Measurements from ENCODE around the gene SLC44A2.
"Not testable (repeated sequence)": the region's sequence is repeated elsewhere in the genome, so short reads cannot be mapped to it uniquely, and the experiment has no call there.

The SLC44A2 gene

DNA sequence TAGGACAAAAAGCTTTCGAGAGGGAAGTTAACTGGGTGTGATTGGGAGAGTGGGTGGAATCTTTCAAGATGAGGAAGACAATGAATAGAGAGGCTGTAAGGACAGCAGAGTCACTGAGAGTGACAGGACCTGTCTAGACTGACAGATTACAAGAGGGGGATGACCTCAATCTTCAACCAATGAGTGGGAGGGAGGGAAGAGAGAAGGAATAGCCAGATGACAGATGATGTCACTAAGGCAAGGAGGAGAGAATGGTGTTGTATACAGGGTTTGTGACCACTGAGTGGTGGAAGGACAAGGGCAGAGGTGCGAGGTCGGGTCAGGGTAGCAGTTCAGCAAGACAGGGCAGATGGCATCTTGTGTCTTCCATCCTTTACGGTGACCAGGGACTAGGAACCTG, 23.0 kb downstream of the SLC44A2 start:
- DNase-seq (ENCODE audit: low read depth in 1 of 2, low spot score in 1 of 2) = no peak

DNA sequence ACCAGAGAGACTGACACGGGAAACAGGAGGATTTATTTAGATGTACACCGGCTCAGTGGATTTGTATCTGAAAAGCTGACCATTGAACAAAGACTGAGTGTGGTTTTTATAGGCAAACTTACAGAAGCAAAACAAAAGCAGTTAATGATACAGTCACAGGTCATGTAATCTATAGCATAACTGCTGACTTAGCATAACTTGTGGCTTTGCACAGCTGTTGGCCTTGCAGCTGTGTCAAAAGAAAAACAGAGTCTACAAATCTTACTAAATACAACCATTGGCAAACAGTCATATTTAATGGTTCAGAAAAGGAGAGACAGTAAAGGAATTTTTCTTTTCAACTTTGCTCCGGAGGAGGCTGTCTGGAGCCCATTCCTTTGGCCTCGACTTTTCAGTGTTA, 26.5 kb downstream of the SLC44A2 start:
- DNase-seq (ENCODE audit: low read depth in 1 of 2, low spot score in 1 of 2) = no peak

DNA sequence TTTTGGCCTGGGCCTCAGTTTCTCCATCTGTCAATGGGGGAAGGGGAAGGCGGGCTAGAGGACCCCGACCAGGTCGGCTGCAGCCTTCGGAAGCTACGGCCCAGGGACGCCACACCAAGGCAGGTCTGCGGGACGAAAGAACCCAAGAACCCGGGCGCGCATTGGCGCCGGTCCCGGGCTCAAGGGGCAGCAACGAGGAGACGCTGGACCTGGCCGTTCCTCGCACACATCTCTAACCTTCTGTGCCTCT, 28.1 kb downstream of the SLC44A2 start:
- no peak for DNase-seq (ENCODE audit: low read depth in 1 of 2, low spot score in 1 of 2)

DNA sequence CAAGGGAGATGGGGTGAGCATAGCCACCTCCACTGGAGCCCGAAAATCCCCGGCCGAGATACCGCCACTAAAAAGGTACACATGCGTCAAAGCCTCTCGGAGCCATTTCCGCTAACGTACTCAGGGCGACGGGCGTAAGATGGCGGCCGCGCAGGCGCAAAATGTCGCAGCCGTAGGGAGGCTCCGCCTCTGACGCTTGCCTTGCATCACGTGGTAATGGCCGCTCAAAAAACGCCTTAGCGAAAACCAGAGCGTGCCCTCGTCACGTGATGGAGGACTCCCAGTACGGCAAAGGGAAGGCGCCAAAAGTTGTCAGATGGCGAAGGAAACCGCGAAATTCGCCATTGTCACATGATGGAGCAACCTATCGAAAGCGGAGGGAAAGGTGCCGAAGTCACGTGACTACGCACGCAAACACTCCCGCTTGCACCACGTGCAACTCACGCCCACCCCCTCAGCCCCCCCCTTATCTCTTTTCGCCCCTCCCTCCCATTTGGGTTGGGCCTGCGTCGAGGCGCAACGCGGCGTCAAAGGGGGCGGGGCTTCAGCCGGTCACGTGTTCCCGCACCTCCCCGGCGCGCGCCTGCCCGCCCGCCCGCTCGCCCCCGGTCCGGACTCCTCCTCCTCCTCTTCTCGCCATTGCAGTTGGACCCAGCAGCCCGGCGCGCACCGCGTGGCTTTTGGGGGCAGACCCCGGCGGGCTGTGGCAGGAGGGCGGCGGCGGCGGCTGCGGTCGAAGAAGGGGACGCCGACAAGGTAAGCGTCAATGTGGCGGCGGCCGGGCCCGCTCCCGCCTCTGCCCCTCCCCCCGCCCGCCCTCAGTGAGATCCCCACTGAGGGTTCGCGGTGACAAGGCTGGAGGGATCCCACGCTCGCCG, 28.6 kb downstream of the SLC44A2 start, which contains the start of gene ILF3:
Gene ILF3 (plus strand): TSS at position 615 of the 878 bp plus-strand sequence. CDS start 16,260 bp downstream, outside the sequence.
- peak; percentile 98 to 100 for DNase-seq (ENCODE audit: low read depth in 1 of 2, low spot score in 1 of 2)

DNA sequence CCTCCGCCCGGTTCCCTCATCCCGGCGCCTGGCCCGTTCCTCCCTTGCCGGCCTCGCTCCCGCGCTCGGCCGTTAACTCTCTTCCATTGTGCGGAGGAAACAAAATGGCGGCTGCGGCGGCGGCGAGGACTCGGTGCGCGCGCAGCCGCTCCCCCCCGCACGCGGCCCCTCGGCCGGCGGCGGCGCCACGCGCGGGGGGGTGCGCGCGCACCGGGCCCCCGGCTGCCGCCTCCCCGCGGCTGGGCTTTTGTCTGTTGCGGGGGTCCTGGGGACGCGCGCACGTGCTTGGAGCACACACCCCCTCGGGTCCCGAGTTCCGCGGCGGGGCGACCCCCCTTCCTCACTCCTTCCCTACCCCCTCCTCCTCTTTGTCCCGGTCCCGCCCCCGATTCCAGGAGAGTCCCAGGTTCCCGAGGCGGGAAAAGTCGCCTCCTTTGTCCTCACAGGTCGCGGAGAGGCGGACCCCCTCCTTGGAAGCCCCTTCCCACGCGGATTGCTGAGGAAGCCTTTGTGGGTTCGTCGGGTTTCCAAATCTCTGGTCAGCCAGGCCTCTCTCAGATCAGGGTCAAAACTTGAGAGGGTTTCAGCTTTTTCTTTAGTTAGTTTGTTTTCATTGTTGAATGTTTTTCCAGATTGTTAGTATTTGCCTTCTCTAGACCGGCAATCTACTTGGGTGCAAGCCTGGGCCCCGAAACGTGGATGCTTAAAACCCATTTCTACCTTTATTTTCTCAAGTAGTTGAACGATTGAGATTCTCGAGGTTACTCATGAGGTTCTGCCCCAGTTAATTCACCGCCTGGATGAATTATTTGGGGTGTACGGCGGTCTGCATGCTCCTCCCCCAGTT, 29.5 kb downstream of the SLC44A2 start:
- peak in 1 of 2 donors; percentile 35 for DNase-seq (ENCODE audit: low read depth in 1 of 2, low spot score in 1 of 2)

DNA sequence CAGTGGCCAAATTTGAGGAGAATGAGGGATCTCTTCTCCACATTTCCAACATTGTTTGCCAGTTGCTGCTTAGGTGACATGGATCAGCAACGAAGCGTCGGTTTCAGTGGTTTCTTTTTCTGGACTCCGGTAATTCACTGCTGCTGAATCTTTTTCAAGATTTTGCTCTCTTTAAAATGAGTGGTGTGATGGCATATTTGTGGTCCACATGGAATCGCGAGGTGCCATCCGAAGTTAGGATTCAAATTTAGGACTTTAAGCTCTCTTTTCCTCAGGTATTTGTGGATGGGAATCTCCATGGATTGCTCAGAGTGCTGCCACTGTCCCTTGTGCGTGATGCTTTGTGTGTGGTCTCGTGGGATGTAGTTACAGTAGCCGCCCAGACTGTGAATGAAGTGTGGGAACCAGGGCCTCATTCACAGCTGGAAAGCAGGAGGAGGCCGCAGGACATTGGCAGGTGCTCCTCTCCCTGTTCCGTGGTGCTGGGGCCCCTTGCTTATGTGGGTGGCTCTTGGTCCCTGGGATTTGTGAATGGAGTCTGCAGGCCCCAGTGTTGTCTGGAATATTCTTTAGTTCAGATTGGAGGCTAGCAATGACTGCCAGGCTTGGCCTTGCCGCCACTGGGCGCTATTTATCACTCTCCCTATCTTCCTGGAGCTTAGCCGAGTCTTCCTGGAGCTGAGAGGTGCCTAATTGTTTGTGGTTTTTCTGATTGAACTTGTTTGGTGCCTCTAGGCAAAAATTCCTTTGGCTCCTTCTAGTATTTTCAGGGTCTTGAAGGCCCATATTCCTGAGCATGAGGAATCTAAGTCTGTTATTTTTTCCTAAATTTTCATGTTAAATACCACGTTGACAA, 30.3 kb downstream of the SLC44A2 start:
- no peak for DNase-seq (ENCODE audit: low read depth in 1 of 2, low spot score in 1 of 2)

DNA sequence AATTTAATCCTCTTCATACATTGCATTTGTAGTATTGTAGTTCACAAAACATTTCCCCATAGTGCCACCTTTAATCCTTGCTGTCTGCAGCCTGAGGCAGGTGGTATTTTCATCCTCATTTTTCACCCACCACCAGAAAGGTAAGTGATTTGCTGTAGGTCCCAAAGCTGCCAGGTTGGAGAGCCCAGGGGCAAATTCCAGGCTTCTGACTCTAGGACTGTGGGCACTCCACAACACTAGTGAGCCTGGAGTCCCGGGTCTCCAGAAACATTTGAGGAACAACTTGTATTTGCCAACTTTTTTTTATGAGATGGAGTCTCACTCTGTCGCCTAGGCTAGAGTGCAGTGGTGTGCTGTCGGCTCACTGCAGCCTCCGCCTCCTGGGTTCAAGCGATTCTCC, 35.0 kb downstream of the SLC44A2 start:
- DNase-seq (ENCODE audit: low read depth in 1 of 2, low spot score in 1 of 2) = no peak

DNA sequence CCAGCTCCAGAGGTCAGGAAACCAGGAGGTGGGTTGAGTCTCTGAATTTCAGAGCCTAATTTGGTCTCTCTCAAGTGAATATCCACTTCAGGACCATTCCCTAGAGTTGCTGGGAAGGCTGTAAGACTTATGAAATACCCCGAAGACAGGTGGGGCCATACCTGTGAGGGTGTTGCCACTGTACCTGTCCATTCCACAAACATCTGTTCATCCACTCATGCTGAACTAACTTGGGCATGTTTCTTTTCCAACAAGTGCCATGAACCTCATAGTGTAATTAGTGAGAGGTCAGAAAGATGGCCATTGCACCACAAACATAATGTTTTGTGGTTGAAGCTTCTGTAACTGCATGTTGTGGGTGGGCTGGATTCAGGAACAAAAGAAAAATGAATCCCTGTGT, 36.6 kb downstream of the SLC44A2 start:
- no peak for DNase-seq (ENCODE audit: low read depth in 1 of 2, low spot score in 1 of 2)

DNA sequence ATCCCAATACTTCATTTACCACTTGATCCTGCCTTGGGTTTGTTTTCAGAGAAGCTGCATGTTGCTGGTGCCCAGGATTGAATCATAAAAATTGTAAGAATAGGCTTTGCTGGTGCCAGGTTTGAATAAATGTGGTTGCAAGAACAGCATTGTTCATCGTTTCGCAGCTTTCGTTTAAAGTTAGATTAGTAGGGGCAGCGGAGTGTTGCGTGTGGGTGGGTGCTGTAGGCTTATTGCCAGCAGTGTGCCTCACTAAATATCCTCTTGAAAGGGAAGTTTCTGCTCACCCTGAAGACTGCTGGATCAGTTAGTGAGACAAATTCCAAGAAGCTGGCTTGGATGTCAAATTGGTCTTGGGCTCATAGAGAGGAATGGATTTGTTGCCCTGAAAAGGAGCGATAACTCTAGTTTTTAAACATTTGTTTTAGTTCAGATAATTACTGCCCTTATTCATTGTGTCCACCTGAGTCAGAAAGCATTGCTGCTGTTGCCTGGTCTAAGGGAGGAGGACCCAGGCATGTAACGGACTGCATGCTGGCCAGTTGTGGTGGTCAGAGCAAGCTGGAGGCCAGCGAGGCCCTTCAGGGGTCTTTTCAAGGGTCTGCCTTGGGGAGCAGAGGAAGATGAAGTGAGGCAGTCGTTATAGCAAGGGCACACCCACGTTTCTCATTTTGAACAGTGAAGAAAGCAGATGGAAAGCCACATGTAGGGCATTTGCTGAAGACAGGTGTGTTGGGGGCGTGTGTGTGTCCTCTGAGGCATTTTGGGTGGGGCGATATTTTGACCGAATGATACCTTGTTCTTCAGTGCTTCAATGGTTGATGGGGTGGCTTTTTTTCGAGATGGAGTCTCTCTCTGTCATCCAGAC, 37.3 kb downstream of the SLC44A2 start:
- DNase-seq (ENCODE audit: low read depth in 1 of 2, low spot score in 1 of 2) = no peak

DNA sequence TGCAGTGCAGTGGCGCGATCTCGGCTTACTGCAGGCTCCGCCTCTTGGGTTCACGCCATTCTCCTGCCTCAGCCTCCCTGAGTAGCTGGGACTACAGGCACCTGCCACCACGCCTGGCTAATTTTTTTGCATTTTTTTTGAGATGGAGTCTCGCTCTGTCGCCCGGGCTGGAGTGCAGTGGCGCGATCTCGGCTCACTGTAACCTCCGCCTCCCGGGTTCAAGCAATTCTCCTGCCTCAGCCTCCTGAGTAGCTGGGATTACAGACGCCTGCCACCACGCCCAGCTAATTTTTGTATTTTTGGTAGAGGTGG, 37.9 kb downstream of the SLC44A2 start:
- not testable (repeated sequence) for DNase-seq (ENCODE audit: low read depth in 1 of 2, low spot score in 1 of 2)

DNA sequence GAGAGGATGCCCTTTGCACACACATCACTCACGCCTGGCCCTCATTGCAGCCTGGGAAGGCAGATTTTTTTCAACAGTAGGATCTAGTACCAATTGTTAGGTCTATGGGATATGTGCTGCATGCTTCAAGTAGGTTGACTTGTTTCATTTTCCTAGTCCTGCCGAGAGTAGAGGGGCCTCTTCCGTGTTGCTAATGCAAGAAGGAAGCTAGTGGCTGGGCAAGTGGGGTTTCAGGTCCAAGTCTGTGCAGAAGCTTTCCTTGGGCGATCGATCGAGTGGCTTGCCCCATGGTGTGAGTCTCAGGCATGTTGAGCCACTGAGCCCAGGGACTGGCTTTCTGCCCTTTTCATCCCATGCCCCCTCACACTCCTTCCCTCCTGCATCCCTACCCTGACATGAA, 42.5 kb downstream of the SLC44A2 start:
- no peak for DNase-seq (ENCODE audit: low read depth in 1 of 2, low spot score in 1 of 2)

DNA sequence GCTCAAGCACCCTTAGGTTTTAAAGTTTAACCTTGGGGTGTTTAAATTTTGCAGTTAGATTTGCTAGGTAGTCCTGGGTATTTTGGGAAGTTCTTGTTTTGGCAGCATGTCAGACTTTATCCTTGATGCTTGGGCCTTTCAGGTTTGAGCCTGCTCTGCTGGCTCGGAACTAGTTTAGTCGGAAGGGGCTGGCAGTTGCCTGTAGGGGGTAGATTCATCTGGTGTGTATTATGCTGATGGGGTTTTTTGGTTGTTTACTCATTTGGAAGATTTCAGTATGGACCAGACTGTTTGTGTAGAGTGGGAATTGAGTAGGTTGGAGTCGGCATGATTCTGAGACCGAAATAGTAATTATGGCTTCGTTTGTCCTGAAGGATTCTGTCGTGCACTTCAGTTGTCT, 43.9 kb downstream of the SLC44A2 start:
- DNase-seq (ENCODE audit: low read depth in 1 of 2, low spot score in 1 of 2) = no peak

DNA sequence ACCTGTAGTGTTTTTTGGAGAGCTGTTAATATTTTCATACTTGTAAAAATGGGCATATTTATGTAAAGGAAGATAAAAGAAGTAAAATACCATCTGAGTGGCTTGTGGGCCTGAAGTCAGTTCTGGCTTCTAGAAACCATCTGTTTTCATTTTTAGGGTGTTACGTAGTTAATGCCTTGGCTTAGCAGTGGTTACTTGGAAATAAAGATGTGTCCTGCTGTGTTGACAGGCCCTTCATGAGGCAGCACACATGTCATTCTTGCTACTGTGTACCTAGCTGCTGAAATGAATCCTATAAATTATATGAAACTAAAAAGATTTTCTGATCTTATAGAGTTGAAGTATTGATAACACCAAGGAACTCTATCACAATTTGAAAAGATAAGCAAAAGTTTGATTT, 44.8 kb downstream of the SLC44A2 start:
- DNase-seq (ENCODE audit: low read depth in 1 of 2, low spot score in 1 of 2) = no peak

DNA sequence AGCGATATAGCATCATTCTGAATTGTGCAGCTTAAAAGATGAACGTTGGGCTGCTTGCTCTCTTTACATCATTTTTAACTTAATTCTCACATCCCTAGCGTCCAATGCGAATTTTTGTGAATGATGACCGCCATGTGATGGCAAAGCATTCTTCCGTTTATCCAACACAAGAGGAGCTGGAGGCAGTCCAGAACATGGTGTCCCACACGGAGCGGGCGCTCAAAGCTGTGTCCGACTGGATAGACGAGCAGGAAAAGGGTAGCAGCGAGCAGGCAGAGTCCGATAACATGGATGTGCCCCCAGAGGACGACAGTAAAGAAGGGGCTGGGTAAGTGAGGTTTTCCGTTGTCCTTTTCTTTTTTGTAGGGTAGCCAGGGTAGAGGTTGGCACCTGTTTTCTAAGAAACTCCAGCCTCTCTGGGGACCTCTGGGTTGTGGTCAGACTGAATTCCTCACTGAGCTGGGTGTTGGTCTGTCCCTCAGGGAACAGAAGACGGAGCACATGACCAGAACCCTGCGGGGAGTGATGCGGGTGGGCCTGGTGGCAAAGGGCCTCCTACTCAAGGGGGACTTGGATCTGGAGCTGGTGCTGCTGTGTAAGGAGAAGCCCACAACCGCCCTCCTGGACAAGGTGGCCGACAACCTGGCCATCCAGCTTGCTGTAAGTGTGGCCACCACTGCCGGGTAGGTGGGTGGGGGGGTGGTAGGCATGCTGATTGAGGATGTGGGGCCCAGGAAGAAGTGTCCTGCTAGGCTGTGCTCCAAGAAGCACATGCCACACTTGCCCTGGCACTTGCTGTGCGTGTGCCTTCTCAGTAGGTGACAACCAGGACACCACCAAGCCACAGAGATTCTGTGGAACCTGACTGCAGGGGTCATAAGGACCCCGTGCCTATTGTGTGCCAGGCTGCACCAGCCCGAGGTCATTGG, 45.8 kb downstream of the SLC44A2 start:
- DNase-seq (ENCODE audit: low read depth in 1 of 2, low spot score in 1 of 2) = no peak

DNA sequence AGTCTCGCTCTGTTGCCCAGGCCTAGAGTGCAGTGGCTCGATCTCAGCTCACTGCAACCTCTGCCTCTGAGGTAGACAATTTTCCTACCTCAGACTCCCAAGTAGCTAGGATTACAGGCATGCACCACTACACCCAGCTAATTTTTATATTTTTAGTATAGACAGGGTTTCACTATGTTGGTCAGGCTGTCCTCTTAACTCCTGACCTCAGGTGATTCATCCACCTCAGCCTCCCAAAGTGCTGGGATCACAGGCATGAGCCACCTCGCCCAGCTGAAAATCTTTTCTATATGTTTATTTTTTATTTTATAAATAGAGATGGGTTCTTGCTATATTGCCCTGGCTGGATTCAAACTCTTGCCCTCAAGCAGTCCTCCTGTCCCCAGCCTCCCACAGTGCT, 46.6 kb downstream of the SLC44A2 start:
- DNase-seq (ENCODE audit: low read depth in 1 of 2, low spot score in 1 of 2) = not testable (repeated sequence)

DNA sequence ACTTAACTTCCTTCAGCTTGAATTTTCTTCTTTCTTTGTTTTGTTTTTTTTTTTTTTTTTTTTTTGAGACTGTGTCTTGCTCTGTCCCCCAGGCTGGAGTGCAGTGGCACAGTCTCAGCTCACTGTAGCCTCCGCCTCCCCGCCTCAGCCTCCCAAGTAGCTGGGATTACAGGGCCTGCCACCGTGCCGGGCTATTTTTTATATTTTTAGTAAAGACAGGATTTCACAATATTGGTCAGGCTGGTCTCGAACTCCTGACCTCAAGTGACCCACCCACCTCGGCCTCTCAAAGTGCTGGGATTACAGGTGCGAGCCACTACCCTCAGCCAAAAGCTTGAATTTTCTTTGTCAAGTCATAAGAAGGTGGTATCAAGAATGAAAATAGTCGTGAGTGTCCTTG, 49.9 kb downstream of the SLC44A2 start:
- DNase-seq (ENCODE audit: low read depth in 1 of 2, low spot score in 1 of 2) = not testable (repeated sequence)

DNA sequence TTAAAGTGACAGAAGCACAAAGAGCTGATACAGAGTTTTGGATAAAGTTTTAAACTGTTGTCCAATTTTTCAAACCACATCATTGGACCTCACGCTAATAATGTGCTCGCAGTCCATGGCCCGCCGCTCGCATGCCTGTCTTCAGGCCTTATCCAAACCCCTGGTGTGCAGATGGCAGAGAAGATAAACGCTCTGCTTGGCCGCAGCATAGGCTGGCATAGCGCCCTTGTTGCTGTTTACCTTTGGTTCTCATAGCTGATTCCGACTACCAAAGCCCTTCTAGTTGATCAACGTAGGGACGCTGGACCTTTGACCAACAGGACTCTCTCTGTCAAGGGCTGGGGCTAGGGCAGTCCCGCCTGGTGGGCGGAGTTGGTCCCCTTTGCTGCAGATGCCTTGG, 52.4 kb downstream of the SLC44A2 start:
- DNase-seq (ENCODE audit: low read depth in 1 of 2, low spot score in 1 of 2) = no peak

DNA sequence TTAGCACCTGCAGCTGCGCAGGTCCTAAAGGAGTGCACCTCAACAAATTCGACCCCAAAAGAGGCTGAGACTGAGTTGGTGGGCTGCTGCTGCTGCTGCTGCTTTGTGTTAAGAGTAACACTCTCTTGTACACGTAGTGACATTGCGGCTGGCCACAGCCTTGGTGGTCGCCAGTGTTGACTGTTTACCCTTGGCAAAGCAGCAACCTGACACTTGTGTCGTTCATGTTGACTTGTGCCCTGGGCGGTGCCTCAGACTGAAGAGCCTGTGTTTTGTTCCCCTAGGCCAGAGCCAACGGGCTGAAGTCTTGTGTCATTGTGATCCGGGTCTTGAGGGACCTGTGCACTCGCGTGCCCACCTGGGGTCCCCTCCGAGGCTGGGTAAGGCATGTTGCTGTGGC, 53.5 kb downstream of the SLC44A2 start:
- no peak for DNase-seq (ENCODE audit: low read depth in 1 of 2, low spot score in 1 of 2)

DNA sequence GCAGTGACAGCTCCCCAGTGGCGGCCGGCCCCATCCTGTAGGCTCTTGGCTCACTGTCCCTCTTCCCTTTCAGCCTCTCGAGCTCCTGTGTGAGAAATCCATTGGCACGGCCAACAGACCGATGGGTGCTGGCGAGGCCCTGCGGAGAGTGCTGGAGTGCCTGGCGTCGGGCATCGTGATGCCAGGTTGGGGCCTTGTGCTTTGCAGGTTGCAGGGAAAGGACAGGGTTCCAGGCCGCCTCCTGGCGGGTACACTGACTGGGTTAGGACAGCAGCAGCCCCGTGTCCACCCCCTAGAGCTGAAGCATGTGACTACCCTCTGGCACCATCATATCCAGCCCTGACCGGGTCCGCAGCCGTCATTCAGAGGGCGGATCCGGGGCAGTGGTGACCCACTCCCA, 54.4 kb downstream of the SLC44A2 start:
- DNase-seq (ENCODE audit: low read depth in 1 of 2, low spot score in 1 of 2) = no peak

All from activated CD4-positive, alpha-beta T cell treated with anti-CD3 and anti-CD28 coated beads, Interleukin-2, amount 50 U/mL, for 24 hours (primary cell).